ENCODE measurements around the gene RHBDL1.
A peak's percentile ranks its signal among the peaks of the same experiment; 100 is the strongest.

Gene RHBDL1

GRCh38 chr16:683396-684070, 8.1 kb downstream of the RHBDL1 start:
- TF ChIP-seq CEBPB (IDR thresholded peaks at IDR 0.05): no peak
- TF ChIP-seq CREB1 (IDR thresholded peaks at IDR 0.05; ENCODE audit: low read depth): no peak
- no peak for TF ChIP-seq YY1 (IDR thresholded peaks at IDR 0.05; ENCODE audit: low read depth)
- no peak for TF ChIP-seq NFIC (IDR thresholded peaks at IDR 0.05)
- TF ChIP-seq, protein P1, sequence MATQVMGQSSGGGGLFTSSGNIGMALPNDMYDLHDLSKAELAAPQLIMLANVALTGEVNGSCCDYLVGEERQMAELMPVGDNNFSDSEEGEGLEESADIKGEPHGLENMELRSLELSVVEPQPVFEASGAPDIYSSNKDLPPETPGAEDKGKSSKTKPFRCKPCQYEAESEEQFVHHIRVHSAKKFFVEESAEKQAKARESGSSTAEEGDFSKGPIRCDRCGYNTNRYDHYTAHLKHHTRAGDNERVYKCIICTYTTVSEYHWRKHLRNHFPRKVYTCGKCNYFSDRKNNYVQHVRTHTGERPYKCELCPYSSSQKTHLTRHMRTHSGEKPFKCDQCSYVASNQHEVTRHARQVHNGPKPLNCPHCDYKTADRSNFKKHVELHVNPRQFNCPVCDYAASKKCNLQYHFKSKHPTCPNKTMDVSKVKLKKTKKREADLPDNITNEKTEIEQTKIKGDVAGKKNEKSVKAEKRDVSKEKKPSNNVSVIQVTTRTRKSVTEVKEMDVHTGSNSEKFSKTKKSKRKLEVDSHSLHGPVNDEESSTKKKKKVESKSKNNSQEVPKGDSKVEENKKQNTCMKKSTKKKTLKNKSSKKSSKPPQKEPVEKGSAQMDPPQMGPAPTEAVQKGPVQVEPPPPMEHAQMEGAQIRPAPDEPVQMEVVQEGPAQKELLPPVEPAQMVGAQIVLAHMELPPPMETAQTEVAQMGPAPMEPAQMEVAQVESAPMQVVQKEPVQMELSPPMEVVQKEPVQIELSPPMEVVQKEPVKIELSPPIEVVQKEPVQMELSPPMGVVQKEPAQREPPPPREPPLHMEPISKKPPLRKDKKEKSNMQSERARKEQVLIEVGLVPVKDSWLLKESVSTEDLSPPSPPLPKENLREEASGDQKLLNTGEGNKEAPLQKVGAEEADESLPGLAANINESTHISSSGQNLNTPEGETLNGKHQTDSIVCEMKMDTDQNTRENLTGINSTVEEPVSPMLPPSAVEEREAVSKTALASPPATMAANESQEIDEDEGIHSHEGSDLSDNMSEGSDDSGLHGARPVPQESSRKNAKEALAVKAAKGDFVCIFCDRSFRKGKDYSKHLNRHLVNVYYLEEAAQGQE (IDR thresholded peaks at IDR 0.05; ENCODE audit: low read depth): no peak
- no peak; the same call in 1 of the 2 replicates for TF ChIP-seq TAF1 (IDR thresholded peaks at IDR 0.05; ENCODE audit: low read depth)
- TF ChIP-seq TCF12 (IDR thresholded peaks at IDR 0.05; ENCODE audit: low read depth): no peak
- TF ChIP-seq EGR1 (IDR thresholded peaks at IDR 0.05): 0 out of 2 replicates have a peak, but pooled peaks have one; percentile 56
- peak; percentile 58 for TF ChIP-seq ZBTB7A (IDR thresholded peaks at IDR 0.05; ENCODE audit: low read depth)
- no peak for TF ChIP-seq EP300 (IDR thresholded peaks at IDR 0.05; ENCODE audit: borderline replicate concordance)
- TF ChIP-seq TEAD4 (IDR thresholded peaks at IDR 0.05): peak; percentile 8; the same call in 1 of the 2 replicates
- TF ChIP-seq, protein P2, sequence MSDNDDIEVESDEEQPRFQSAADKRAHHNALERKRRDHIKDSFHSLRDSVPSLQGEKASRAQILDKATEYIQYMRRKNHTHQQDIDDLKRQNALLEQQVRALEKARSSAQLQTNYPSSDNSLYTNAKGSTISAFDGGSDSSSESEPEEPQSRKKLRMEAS (IDR thresholded peaks at IDR 0.05): no peak; the same call in 1 of the 2 replicates
- TF ChIP-seq, protein P3, sequence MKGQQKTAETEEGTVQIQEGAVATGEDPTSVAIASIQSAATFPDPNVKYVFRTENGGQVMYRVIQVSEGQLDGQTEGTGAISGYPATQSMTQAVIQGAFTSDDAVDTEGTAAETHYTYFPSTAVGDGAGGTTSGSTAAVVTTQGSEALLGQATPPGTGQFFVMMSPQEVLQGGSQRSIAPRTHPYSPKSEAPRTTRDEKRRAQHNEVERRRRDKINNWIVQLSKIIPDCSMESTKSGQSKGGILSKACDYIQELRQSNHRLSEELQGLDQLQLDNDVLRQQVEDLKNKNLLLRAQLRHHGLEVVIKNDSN (IDR thresholded peaks at IDR 0.05): no peak
- TF ChIP-seq FOXM1 (IDR thresholded peaks at IDR 0.05; ENCODE audit: borderline replicate concordance, low read depth): no peak
- no peak for TF ChIP-seq RAD21 (IDR thresholded peaks at IDR 0.05; ENCODE audit: low read depth)

DNA sequence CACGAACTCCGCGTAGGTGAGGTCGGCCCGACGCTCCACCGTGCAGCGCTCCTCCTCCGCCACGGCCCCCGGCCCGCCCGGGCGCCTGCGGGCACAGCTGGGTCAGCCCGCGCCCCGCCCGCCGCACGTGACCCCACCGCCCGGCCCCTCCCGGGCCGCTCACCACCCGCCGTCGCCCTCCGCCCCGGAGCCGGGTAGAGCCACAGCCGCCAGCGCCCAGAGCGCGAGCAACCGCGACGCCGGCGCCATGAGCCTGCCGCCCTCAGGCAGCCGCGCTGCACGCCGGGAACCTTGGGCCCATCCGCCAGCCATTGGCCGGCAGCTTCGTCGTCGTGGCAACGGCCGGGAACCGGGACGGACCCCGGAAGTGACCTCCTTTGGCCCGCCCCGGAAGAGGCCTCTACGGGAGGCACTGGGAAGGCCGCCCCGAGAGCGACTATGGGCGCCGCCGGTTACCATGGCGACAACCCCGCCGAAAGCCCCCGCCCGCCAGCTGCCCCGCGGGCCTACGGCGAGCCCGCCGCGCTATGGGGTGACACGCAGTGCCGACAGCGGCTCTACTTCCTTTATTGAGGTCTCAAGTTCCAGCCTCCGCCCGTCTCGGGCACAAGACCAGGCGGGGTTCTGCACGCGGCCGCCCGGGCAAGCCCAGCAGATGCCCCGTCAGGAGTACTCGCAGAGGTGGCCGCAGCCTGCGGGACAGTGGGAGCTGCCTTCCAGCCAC, 8.8 kb downstream of the RHBDL1 start, which contains the start of gene JMJD8:
TSS of gene JMJD8 (minus strand) at position 264 of the 724 bp plus-strand sequence. CDS start at position 249, 15 bp downstream.
- TF ChIP-seq RAD21 (IDR thresholded peaks at IDR 0.05; ENCODE audit: low read depth) (no peak), CREB1 (IDR thresholded peaks at IDR 0.05; ENCODE audit: low read depth) (peak; percentile 76), NFIC (IDR thresholded peaks at IDR 0.05) (peak; percentile 38; the same call in 1 of the 2 replicates), TAF1 (IDR thresholded peaks at IDR 0.05; ENCODE audit: low read depth) (peak; percentile 86), TCF12 (IDR thresholded peaks at IDR 0.05; ENCODE audit: low read depth) (peak; percentile 69; the same call in 1 of the 2 replicates), EGR1 (IDR thresholded peaks at IDR 0.05) (no peak), ZBTB7A (IDR thresholded peaks at IDR 0.05; ENCODE audit: low read depth) (no peak), FOXM1 (IDR thresholded peaks at IDR 0.05; ENCODE audit: borderline replicate concordance, low read depth) (peak; percentile 26; the same call in 1 of the 2 replicates), YY1 (IDR thresholded peaks at IDR 0.05; ENCODE audit: low read depth) (peak; percentile 92), EP300 (IDR thresholded peaks at IDR 0.05; ENCODE audit: borderline replicate concordance) (peak; percentile 19; the same call in 1 of the 2 replicates), CEBPB (IDR thresholded peaks at IDR 0.05) (no peak), TEAD4 (IDR thresholded peaks at IDR 0.05) (peak; percentile 0; the same call in 1 of the 2 replicates)
- TF ChIP-seq, protein P2 (IDR thresholded peaks at IDR 0.05): peak; percentile 95
- TF ChIP-seq, protein P1 (IDR thresholded peaks at IDR 0.05; ENCODE audit: low read depth): no peak
- TF ChIP-seq, protein P3 (IDR thresholded peaks at IDR 0.05): peak; percentile 74

DNA sequence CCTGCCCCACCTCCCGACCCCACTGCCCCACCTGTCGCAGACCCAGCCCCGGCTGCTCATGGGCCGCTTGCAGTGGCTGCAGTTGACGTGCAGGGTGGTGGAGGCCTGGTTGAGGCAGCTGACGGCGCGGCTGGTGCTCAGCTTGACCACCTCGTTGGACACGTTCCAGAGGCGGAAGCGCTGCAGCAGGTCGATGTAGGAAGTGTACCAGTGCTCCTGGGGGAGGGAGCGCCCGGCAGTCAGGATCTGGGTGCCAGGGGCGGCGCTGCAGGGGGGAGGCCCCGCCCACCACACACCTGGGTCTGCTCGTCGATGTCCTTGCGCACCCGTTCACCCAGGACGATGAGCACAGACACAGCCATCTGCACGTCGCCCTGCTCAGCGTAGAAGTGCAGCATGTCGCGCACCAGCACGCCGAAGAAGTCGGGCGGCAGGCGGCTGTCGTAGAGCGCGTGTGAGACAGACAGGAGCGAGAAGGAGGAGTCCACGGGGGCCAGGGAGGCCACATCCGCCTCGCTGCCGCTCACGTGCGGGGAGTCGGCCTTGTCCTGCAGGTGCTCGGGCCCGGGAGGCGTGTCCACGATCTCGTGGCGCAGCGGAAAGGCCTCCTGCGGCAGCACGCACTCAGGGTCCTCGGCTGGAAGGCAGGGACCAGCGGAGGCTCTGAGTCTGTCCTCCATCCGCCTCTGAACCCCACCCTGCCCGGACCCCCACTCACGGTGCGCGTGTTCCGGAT, 9.7 kb downstream of the RHBDL1 start:
- no peak for TF ChIP-seq YY1 (IDR thresholded peaks at IDR 0.05; ENCODE audit: low read depth)
- no peak for TF ChIP-seq TEAD4 (IDR thresholded peaks at IDR 0.05)
- TF ChIP-seq, protein P1 (IDR thresholded peaks at IDR 0.05; ENCODE audit: low read depth): no peak
- no peak for TF ChIP-seq FOXM1 (IDR thresholded peaks at IDR 0.05; ENCODE audit: borderline replicate concordance, low read depth)
- no peak for TF ChIP-seq TCF12 (IDR thresholded peaks at IDR 0.05; ENCODE audit: low read depth)
- no peak for TF ChIP-seq RAD21 (IDR thresholded peaks at IDR 0.05; ENCODE audit: low read depth)
- TF ChIP-seq NFIC (IDR thresholded peaks at IDR 0.05): no peak
- TF ChIP-seq, protein P3 (IDR thresholded peaks at IDR 0.05): no peak
- TF ChIP-seq CEBPB (IDR thresholded peaks at IDR 0.05): no peak
- no peak for TF ChIP-seq TAF1 (IDR thresholded peaks at IDR 0.05; ENCODE audit: low read depth)
- no peak for TF ChIP-seq EGR1 (IDR thresholded peaks at IDR 0.05)
- TF ChIP-seq, protein P2 (IDR thresholded peaks at IDR 0.05): no peak
- no peak for TF ChIP-seq CREB1 (IDR thresholded peaks at IDR 0.05; ENCODE audit: low read depth)
- TF ChIP-seq ZBTB7A (IDR thresholded peaks at IDR 0.05; ENCODE audit: low read depth): no peak
- no peak for TF ChIP-seq EP300 (IDR thresholded peaks at IDR 0.05; ENCODE audit: borderline replicate concordance)

Measured in Ishikawa (cell line).